ENCODE measurements around the gene SEC61A2. TPM values are rescaled to one million over a fixed set of nuclear protein-coding genes. Genes with fewer than 3 reads are reported as not detected.

SEC61A2 gene
- polyA plus RNA-seq, 1 of the 3 experiments (the other 2 are of a cell fraction), result 11.9 TPM

DNA sequence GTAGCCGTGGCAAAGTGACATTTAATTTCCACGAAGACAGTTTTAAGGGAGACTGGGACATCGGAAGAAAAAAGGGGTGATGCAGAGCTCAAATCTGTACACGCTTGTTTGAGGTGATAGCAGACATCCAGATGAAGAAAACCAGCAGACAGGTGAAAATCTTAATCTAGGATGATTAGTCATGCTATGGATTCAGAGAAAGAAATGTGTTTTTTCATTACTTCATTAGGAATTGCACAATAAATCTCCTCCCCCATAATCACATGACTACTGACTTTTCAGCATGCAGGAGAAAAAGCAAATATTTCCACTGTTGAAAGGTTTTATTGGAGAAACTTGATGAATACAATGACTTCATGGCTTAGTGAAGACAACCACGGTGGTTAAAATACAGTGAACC is 63.7 kb downstream of the SEC61A2 start:
- Histone ChIP-seq H3F3A (replicated peaks; ENCODE audit: insufficient read depth) (peaks cover 5% of the 10 kb centered on the region), H3K9me2 (no peaks in the 10 kb centered on the region), H3K9ac (no peak overlapping the region), H3K9me3 (no peaks in the 10 kb centered on the region), H4K20me1 (ENCODE audit: insufficient read depth) (peaks cover 5% of the 10 kb centered on the region; the same call in 1 of the 2 replicates), H3K79me2 (ENCODE audit: insufficient read depth) (peaks cover 96% of the 10 kb centered on the region), H3K4me3 (ENCODE audit: low read depth in 2 of 2, low read length in 1 of 2) (no peak overlapping the region), H3K4me1 (ENCODE audit: control insufficient read depth in 1 of 2, insufficient read depth in 2 of 2, low read depth in 1 of 2, low read length in 1 of 2) (peaks cover 0 to 7% of the 10 kb centered on the region in 2 experiments; a peak in 3 of 4 replicates), H3K27me3 (ENCODE audit: insufficient read depth) (no peaks in the 10 kb centered on the region), H2AFZ (ENCODE audit: low read depth) (no peak overlapping the region), H3K27ac (ENCODE audit: low read depth in 2 of 2, low read length in 1 of 2) (no peak overlapping the region), H3K36me3 (replicated peaks in 1 of 2; ENCODE audit: control insufficient read depth in 1 of 2, insufficient read depth in 2 of 2, low read length in 1 of 2) (peaks cover 2 to 12% of the 10 kb centered on the region in 2 experiments), H3K4me2 (no peak overlapping the region; the same call in 1 of the 2 replicates)
- TF ChIP-seq YY1 (IDR thresholded peaks at IDR 0.05; ENCODE audit: low read depth), result no peak
- TF ChIP-seq NRF1 (IDR thresholded peaks at IDR 0.05; ENCODE audit: low read depth, low read length), result no peak
- POLR2A ChIA-PET, result no interaction called here
- CTCF ChIA-PET, result interaction anchor here (1.6 kb wide), 1 partner anchor 22 kb away, joined by 5 read pairs; no protein-coding TSS in a partner anchor
- no peak for DNase-seq
- 83% methylated on average over 5 of the region's 5 CpGs for WGBS (ENCODE audit: low lambda C conversion rate)

- peak overlapping the region in 1 of 2 experiments; percentile 94; a peak in 3 of 4 replicates for H3K27ac ChIP-seq (ENCODE audit: low read depth in 2 of 2, low read length in 1 of 2)
- H3K9me3 ChIP-seq, result no peaks in the 10 kb centered on the region
- peak; percentile 35 for DNase-seq
- H3F3A ChIP-seq (replicated peaks; ENCODE audit: insufficient read depth), result peaks cover 5% of the 10 kb centered on the region
- POLR2A ChIA-PET, result no interaction called here
- H3K36me3 ChIP-seq (replicated peaks in 1 of 2; ENCODE audit: control insufficient read depth in 1 of 2, insufficient read depth in 2 of 2, low read length in 1 of 2), result peaks cover 16 to 28% of the 10 kb centered on the region in 2 experiments
- peak overlapping the region; percentile 92 for H3K9ac ChIP-seq
- H3K27me3 ChIP-seq (ENCODE audit: insufficient read depth), result no peaks in the 10 kb centered on the region
- peak overlapping the region; percentile 94 for H2AFZ ChIP-seq (ENCODE audit: low read depth)
- peaks cover 6% of the 10 kb centered on the region; the same call in 1 of the 2 replicates for H4K20me1 ChIP-seq (ENCODE audit: insufficient read depth)
- H3K4me3 ChIP-seq (ENCODE audit: low read depth in 2 of 2, low read length in 1 of 2), result peak overlapping the region; percentile 92 to 98
- H3K9me2 ChIP-seq, result no peaks in the 10 kb centered on the region
- peak overlapping the region; percentile 92 for H3K4me2 ChIP-seq
- CTCF ChIA-PET, result interaction anchor here (0.8 to 1.9 kb wide), 6 partner anchors 19 to 170 kb away, joined by 3 to 8 read pairs (median 3); no protein-coding TSS in a partner anchor
- WGBS (ENCODE audit: low lambda C conversion rate), result 6% methylated on average over 27 of the region's 27 CpGs
- TF ChIP-seq RAD21 (IDR thresholded peaks at IDR 0.05; ENCODE audit: low read length) (no peak), RFX5 (IDR thresholded peaks at IDR 0.05; ENCODE audit: low read length) (no peak), RCOR1 (IDR thresholded peaks at IDR 0.05; ENCODE audit: low read length) (no peak), GATA2 (CRISPR knock-in tag; IDR thresholded peaks at IDR 0.05) (no peak), JUND (IDR thresholded peaks at IDR 0.05) (no peak), USF1 (IDR thresholded peaks at IDR 0.05; ENCODE audit: borderline replicate concordance, low read depth) (no peak), FOXM1 (IDR thresholded peaks at IDR 0.05; ENCODE audit: low read depth) (no peak)
- peaks cover 0 to 10% of the 10 kb centered on the region in 2 experiments; a peak in 3 of 4 replicates for H3K4me1 ChIP-seq (ENCODE audit: control insufficient read depth in 1 of 2, insufficient read depth in 2 of 2, low read depth in 1 of 2, low read length in 1 of 2)
- peaks cover 97% of the 10 kb centered on the region for H3K79me2 ChIP-seq (ENCODE audit: insufficient read depth)
These were observed 65.3 kb downstream of the SEC61A2 start for GRCh38 chr10:12194752-12195271.

- peak overlapping the region; percentile 92 to 98 for H3K4me3 ChIP-seq (ENCODE audit: low read depth in 2 of 2, low read length in 1 of 2)
- 3% methylated on average over 12 of the region's 12 CpGs for WGBS (ENCODE audit: low lambda C conversion rate)
- H3K27ac ChIP-seq (ENCODE audit: low read depth in 2 of 2, low read length in 1 of 2), result peak overlapping the region; percentile 94 to 96
- H3K9me3 ChIP-seq, result no peaks in the 10 kb centered on the region
- ChIA-PET POLR2A (interaction anchor here (0.7 kb wide), 1 partner anchor 552 kb away, joined by 3 read pairs; no protein-coding TSS in a partner anchor), CTCF (interaction anchor here (1.1 to 9.1 kb wide), 6 partner anchors 20 to 171 kb away, joined by 3 to 78 read pairs (median 4); no protein-coding TSS in a partner anchor)
- peak overlapping the region; percentile 94 for H2AFZ ChIP-seq (ENCODE audit: low read depth)
- H4K20me1 ChIP-seq (ENCODE audit: insufficient read depth), result peaks cover 6% of the 10 kb centered on the region; the same call in 1 of the 2 replicates
- H3F3A ChIP-seq (replicated peaks; ENCODE audit: insufficient read depth), result peaks cover 5% of the 10 kb centered on the region
- no peak for DNase-seq
- H3K27me3 ChIP-seq (ENCODE audit: insufficient read depth), result no peaks in the 10 kb centered on the region
- H3K4me2 ChIP-seq, result peak overlapping the region; percentile 92
- no peak for TF ChIP-seq FOXM1 (IDR thresholded peaks at IDR 0.05; ENCODE audit: low read depth)
- H3K9me2 ChIP-seq, result no peaks in the 10 kb centered on the region
- peaks cover 0 to 10% of the 10 kb centered on the region in 2 experiments; a peak in 3 of 4 replicates for H3K4me1 ChIP-seq (ENCODE audit: control insufficient read depth in 1 of 2, insufficient read depth in 2 of 2, low read depth in 1 of 2, low read length in 1 of 2)
- peaks cover 97% of the 10 kb centered on the region for H3K79me2 ChIP-seq (ENCODE audit: insufficient read depth)
- H3K36me3 ChIP-seq (replicated peaks in 1 of 2; ENCODE audit: control insufficient read depth in 1 of 2, insufficient read depth in 2 of 2, low read length in 1 of 2), result peaks cover 18 to 28% of the 10 kb centered on the region in 2 experiments
- H3K9ac ChIP-seq, result peak overlapping the region; percentile 92
These were observed 65.8 kb downstream of the SEC61A2 start for GRCh38 chr10:12195281-12195602.
